CD14-positive monocyte (primary cell): ENCODE measurements around the gene APP. TPM values are rescaled to one million over a fixed set of nuclear protein-coding genes. Genes with fewer than 3 reads are reported as not detected.

Source experiments
- DNase-seq, 3 donors: peaks; one replicate each; pipeline ENCODE4 v3.0.0-alpha.2; 2011 to 2022
- H2AFZ ChIP-seq: 2 replicates; pipeline ENCODE4 v1.6.0; 2012; ENCODE audit warnings: mild to moderate bottlenecking, low read depth, low read length, inconsistent platforms; ENCODE audit not compliant: insufficient read depth, poor library complexity, severe bottlenecking
- H3K27ac ChIP-seq, 2 donors: 1 replicate in 1 of 2; 2 replicates in 1 of 2; pipeline ENCODE4 v1.5.1; 2012 to 2013; ENCODE audit warnings: low read length in 2 of 2, control low read depth in 1 of 2, inconsistent platforms in 1 of 2, low read depth in 1 of 2, mild to moderate bottlenecking in 1 of 2
- H3K27me3 ChIP-seq, 2 donors: one replicate each; pipeline versions ENCODE4 v1.6.0 to v1.6.1; 2011 to 2013; ENCODE audit warnings: low read length in 2 of 2; ENCODE audit not compliant: control insufficient read depth in 2 of 2, insufficient read depth in 2 of 2
- H3K36me3 ChIP-seq, 2 donors: replicated peaks in 1 of 2; 1 replicate in 1 of 2; 2 replicates in 1 of 2; pipeline versions ENCODE4 v1.5.1 to v1.6.1; 2012 to 2013; ENCODE audit warnings: low read length in 2 of 2, control low read depth in 1 of 2, inconsistent platforms in 1 of 2, mild to moderate bottlenecking in 1 of 2; ENCODE audit not compliant: insufficient read depth in 2 of 2, control insufficient read depth in 1 of 2
- H3K4me1 ChIP-seq, 2 donors: 1 replicate in 1 of 2; 2 replicates in 1 of 2; pipeline versions ENCODE4 v1.5.1 to v1.6.1; 2012 to 2013; ENCODE audit warnings: low read length in 2 of 2, control low read depth in 1 of 2, inconsistent platforms in 1 of 2, mild to moderate bottlenecking in 1 of 2, moderate library complexity in 1 of 2; ENCODE audit not compliant: insufficient read depth in 2 of 2, control insufficient read depth in 1 of 2
- H3K4me2 ChIP-seq: replicated peaks from 2 replicates; pipeline ENCODE3; 2012; ENCODE audit warnings: low read length, moderate library complexity, mild to moderate bottlenecking; ENCODE audit not compliant: poor library complexity, severe bottlenecking; ENCODE audit errors: extremely low read depth
- H3K4me3 ChIP-seq, 3 experiments: fragments of 200-600 bp in 1 of 3; sonication (generic) in 1 of 3; replicated peaks in 1 of 3; 1 replicate in 2 of 3; 2 replicates in 1 of 3; pipeline ENCODE4 v1.5.1; 2011 to 2013; ENCODE audit warnings: low read length in 3 of 3, mild to moderate bottlenecking in 3 of 3, control low read depth in 2 of 3, low read depth in 2 of 3, inconsistent platforms in 1 of 3, moderate library complexity in 1 of 3
- H3K79me2 ChIP-seq: 2 replicates; pipeline ENCODE4 v1.6.0; 2012; ENCODE audit warnings: mild to moderate bottlenecking, control low read depth, inconsistent platforms, low read length, moderate library complexity; ENCODE audit not compliant: insufficient read depth
- H3K9ac ChIP-seq: 2 replicates; pipeline ENCODE4 v1.6.0; 2017; ENCODE audit warnings: low read length, mild to moderate bottlenecking; ENCODE audit not compliant: insufficient read depth, poor library complexity, severe bottlenecking
- H3K9me3 ChIP-seq, 2 donors: replicated peaks in 1 of 2; 1 replicate in 1 of 2; 2 replicates in 1 of 2; pipeline versions ENCODE4 v1.5.1 to v1.6.1; 2012 to 2013; ENCODE audit warnings: low read length in 2 of 2, control low read depth in 1 of 2; ENCODE audit not compliant: control insufficient read depth in 1 of 2, insufficient read depth in 1 of 2
- H4K20me1 ChIP-seq: 2 replicates; pipeline ENCODE4 v1.6.0; 2012; ENCODE audit warnings: mild to moderate bottlenecking, low read length, control low read depth, moderate library complexity; ENCODE audit not compliant: insufficient read depth
- H3K27ac Mint-ChIP-seq, 7 donors: one replicate each; pipeline ENCODE4 v1.8.0; 2020; ENCODE audit warnings: mild to moderate bottlenecking in 7 of 7, mixed read lengths in 7 of 7, moderate library complexity in 6 of 7, inconsistent platforms in 2 of 7
- H3K27me3 Mint-ChIP-seq, 3 donors: one replicate each; pipeline ENCODE4 v1.8.0; 2021 to 2022; ENCODE audit warnings: low read depth in 3 of 3, mild to moderate bottlenecking in 3 of 3, mixed read lengths in 3 of 3, moderate library complexity in 3 of 3, inconsistent platforms in 1 of 3
- H3K36me3 Mint-ChIP-seq, 2 donors: one replicate each; pipeline ENCODE4 v1.8.0; 2020; ENCODE audit warnings: mixed read lengths in 2 of 2, inconsistent platforms in 1 of 2, mild to moderate bottlenecking in 1 of 2
- H3K4me1 Mint-ChIP-seq: one replicate; pipeline ENCODE4 v1.8.0; 2020; ENCODE audit warnings: mild to moderate bottlenecking, mixed read lengths
- H3K4me3 Mint-ChIP-seq, 2 donors: one replicate each; pipeline ENCODE4 v1.8.0; 2020; ENCODE audit warnings: mild to moderate bottlenecking in 2 of 2, mixed read lengths in 2 of 2, moderate library complexity in 1 of 2
- H3K9me3 Mint-ChIP-seq, 7 donors: one replicate each; pipeline ENCODE4 v1.8.0; 2020 to 2022; ENCODE audit warnings: mixed read lengths in 7 of 7, mild to moderate bottlenecking in 6 of 7, moderate library complexity in 6 of 7, inconsistent platforms in 2 of 7
- WGBS: methylation state at CpG from one replicate; pipeline ENCODE4 v1.1.5; 2013; ENCODE audit warnings: missing lambda C conversion rate; ENCODE audit not compliant: insufficient coverage; 5-methylcytosine and 5-hydroxymethylcytosine counted together
- intact Hi-C, 2 donors: fragments of 100-400 bp; cut with micrococcal nuclease; formaldehyde crosslinking; loops; one replicate each; pipeline versions ENCODE4 v1.15.0 to v1.15.1; 2023
- polyA plus RNA-seq, 3 donors: library from polyadenylated mRNA; depleted of rRNA in 1 of 3; unstranded in 2 of 3; stranded (reverse) in 1 of 3; fragments of 300-500 nt in 2 of 3; fragments of >200 nt in 1 of 3; fragmentation: Illumina TruSeq in 2 of 3; gene quantifications; 1 replicate in 2 of 3; 2 replicates in 1 of 3; pipeline ENCODE4 v1.2.3, GENCODE V29; 2012 to 2021
- TF ChIP-seq, protein P1 (sequence below): fragments of 200-600 bp; IDR thresholded peaks from one replicate; pipeline ENCODE4 v1.8.0; 2022; ENCODE audit warnings: antibody characterized with exemption, mild to moderate bottlenecking

Gene APP
- polyA plus RNA-seq, 3 donors = 28.0 to 118 (median 35.1) TPM

GRCh38 chr21:26120828-26121227 lies 49.7 kb downstream of the APP start:
- no peak overlapping the region for H3K4me3 Mint-ChIP-seq
- no CpG with 5 or more reads among the region's 4 CpGs for WGBS
- no peak overlapping the region for H3K27ac ChIP-seq
- H4K20me1 ChIP-seq = peaks cover 3% of the 10 kb centered on the region
- H3K27me3 Mint-ChIP-seq = no peaks in the 10 kb centered on the region
- peaks cover 38% of the 10 kb centered on the region for H3K79me2 ChIP-seq
- no peaks in the 10 kb centered on the region for H3K9me3 ChIP-seq
- peaks cover 39% of the 10 kb centered on the region for H3K4me1 Mint-ChIP-seq
- no peak overlapping the region for H2AFZ ChIP-seq
- H3K36me3 ChIP-seq = no peaks in the 10 kb centered on the region
- no peak for DNase-seq
- H3K36me3 Mint-ChIP-seq = peaks cover 0 to 3% of the 10 kb centered on the region in 2 donors
- H3K9ac ChIP-seq = no peak overlapping the region
- H3K4me2 ChIP-seq = no peak overlapping the region
- intact Hi-C loops = no loop called here
- no peaks in the 10 kb centered on the region for H3K27me3 ChIP-seq
- H3K27ac Mint-ChIP-seq = peak overlapping the region in 3 of 7 donors; percentile 21 to 71 (median 53)
- H3K4me3 ChIP-seq = no peak overlapping the region
- peaks cover 26 to 29% of the 10 kb centered on the region in 2 donors for H3K4me1 ChIP-seq
- TF ChIP-seq, protein P1, sequence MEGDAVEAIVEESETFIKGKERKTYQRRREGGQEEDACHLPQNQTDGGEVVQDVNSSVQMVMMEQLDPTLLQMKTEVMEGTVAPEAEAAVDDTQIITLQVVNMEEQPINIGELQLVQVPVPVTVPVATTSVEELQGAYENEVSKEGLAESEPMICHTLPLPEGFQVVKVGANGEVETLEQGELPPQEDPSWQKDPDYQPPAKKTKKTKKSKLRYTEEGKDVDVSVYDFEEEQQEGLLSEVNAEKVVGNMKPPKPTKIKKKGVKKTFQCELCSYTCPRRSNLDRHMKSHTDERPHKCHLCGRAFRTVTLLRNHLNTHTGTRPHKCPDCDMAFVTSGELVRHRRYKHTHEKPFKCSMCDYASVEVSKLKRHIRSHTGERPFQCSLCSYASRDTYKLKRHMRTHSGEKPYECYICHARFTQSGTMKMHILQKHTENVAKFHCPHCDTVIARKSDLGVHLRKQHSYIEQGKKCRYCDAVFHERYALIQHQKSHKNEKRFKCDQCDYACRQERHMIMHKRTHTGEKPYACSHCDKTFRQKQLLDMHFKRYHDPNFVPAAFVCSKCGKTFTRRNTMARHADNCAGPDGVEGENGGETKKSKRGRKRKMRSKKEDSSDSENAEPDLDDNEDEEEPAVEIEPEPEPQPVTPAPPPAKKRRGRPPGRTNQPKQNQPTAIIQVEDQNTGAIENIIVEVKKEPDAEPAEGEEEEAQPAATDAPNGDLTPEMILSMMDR = no peak
- H3K9me3 Mint-ChIP-seq = no peaks in the 10 kb centered on the region

DNA sequence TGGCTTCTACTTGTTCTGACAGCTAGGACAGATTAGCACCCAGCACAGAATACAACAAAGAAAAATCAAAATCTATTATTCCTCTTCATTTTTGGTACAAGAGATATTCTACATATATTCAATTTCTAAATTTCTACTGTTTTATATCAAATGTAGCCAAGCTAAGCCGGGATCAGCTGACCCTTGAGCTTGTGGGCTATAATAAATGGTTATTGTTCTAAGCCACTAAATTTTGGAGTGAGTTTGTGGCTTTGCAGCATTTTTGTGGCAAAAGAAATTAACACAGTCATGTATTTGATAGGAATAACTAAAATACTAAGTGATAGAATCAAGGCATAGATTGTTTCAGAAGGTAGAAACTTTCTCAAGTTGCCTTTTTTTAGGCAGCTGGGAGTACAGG lies 50.7 kb downstream of the APP start:
- H3K27ac ChIP-seq = peak overlapping the region in 1 of 2 donors; percentile 17
- H3K4me2 ChIP-seq = no peak overlapping the region
- H3K79me2 ChIP-seq = peaks cover 37% of the 10 kb centered on the region
- intact Hi-C loops = no loop called here
- Mint-ChIP-seq H3K9me3 (no peaks in the 10 kb centered on the region), H3K36me3 (peaks cover 0 to 3% of the 10 kb centered on the region in 2 donors), H3K27ac (no peak overlapping the region), H3K4me3 (no peak overlapping the region), H3K4me1 (peaks cover 39% of the 10 kb centered on the region), H3K27me3 (no peaks in the 10 kb centered on the region)
- no peak overlapping the region for H3K4me3 ChIP-seq
- TF ChIP-seq, protein P1 = no peak
- peaks cover 3% of the 10 kb centered on the region for H4K20me1 ChIP-seq
- peaks cover 26 to 29% of the 10 kb centered on the region in 2 donors for H3K4me1 ChIP-seq
- no peaks in the 10 kb centered on the region for H3K27me3 ChIP-seq
- no peak overlapping the region for H2AFZ ChIP-seq
- H3K9me3 ChIP-seq = no peaks in the 10 kb centered on the region
- no peaks in the 10 kb centered on the region for H3K36me3 ChIP-seq
- H3K9ac ChIP-seq = no peak overlapping the region
- DNase-seq = no peak
- WGBS = no CpG with 5 or more reads among the region's 1 CpG
